ENCODE measurements around the gene AKAP14. TPM values are rescaled to one million over a fixed set of nuclear protein-coding genes. Genes with fewer than 3 reads are reported as not detected.
"Not testable (repeated sequence)": the region's sequence is repeated elsewhere in the genome, so short reads cannot be mapped to it uniquely, and the experiment has no call there.

Gene AKAP14
- total RNA-seq, 1 donor from 2014 or later = not detected

DNA sequence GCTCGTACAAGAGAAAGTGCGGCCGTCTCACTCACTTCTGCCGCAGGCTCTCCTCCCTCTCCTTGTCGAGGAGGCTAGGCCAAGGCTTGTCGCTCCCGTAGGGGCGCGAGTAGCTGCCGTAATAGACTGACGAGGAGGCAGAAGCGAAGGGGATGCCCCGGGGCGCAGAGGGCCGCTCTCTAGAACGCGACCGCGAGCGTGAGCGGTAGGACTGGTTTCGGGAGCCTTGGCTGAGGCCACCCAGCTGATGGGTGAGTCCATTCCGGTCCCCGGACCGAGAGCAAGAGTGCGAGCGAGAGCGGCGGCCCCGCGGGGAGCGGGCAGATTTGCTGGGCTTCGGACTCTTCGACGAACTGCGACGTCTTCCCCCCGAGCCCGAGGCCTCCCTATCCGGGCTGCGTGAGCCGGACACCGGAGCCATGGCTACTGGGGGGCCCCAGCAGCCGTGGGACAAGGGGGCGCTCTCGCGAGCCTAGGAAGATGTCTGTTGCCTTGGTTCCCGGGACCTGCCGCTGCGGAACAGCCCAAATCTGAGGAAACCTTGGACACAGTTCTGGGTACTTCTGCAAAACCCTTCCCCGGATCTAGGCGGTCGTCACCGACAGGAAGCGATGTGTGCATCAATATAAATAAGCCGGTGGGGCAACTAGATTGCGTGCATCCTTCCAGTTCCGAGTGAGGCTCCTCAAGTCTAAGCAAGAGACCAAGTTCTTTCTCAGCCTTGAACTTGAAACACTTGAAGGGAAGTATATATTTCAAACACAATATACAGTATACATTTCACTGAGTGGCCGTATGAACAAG, 47.7 kb downstream of the AKAP14 start, which contains the start of gene NKAP:
Gene NKAP (minus strand): TSS at position 567 of the 804 bp plus-strand sequence. CDS start 146 bp downstream, at position 421.
- Mint-ChIP-seq H3K4me1 (ENCODE audit: low read depth, unreplicated experiment) (no peaks in the 10 kb centered on the region), H3K36me3 (ENCODE audit: unreplicated experiment) (no peaks in the 10 kb centered on the region), H3K4me3 (ENCODE audit: unreplicated experiment) (peak within 1 kb of the TSS; percentile 98), H3K27me3 (ENCODE audit: unreplicated experiment) (peaks cover 1% of the 10 kb centered on the region), H3K27ac (ENCODE audit: unreplicated experiment) (peak within 1 kb of the TSS; percentile 83), H3K9me3 (ENCODE audit: unreplicated experiment) (no peaks in the 10 kb centered on the region)
- TF ChIP-seq, protein P1, sequence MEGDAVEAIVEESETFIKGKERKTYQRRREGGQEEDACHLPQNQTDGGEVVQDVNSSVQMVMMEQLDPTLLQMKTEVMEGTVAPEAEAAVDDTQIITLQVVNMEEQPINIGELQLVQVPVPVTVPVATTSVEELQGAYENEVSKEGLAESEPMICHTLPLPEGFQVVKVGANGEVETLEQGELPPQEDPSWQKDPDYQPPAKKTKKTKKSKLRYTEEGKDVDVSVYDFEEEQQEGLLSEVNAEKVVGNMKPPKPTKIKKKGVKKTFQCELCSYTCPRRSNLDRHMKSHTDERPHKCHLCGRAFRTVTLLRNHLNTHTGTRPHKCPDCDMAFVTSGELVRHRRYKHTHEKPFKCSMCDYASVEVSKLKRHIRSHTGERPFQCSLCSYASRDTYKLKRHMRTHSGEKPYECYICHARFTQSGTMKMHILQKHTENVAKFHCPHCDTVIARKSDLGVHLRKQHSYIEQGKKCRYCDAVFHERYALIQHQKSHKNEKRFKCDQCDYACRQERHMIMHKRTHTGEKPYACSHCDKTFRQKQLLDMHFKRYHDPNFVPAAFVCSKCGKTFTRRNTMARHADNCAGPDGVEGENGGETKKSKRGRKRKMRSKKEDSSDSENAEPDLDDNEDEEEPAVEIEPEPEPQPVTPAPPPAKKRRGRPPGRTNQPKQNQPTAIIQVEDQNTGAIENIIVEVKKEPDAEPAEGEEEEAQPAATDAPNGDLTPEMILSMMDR (IDR thresholded peaks at IDR 0.05; ENCODE audit: partially characterized antibody, unreplicated experiment) = no peak
- peak; percentile 71 for DNase-seq

DNA sequence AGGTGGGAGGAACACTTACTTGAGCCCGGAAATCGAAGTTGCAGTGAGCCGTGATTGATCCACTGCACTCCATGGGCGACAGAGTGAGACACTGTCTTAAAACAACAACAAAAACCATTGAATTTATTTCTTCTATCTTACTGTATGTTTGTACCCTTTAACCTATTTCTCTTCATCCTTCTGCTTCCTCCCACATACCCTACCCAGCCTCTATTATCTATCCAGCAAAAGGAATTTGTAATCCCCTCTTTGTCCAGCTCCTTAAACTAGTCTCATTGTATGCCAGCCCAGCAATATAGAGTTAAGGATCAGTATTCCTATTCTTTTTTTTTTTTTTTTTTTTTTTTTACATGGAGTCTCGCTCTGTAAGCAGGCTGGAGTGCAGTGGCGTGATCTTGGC, 49.8 kb downstream of the AKAP14 start:
- Mint-ChIP-seq H3K36me3 (ENCODE audit: unreplicated experiment) (no peaks in the 10 kb centered on the region), H3K27me3 (ENCODE audit: unreplicated experiment) (peaks cover 1% of the 10 kb centered on the region), H3K9me3 (ENCODE audit: unreplicated experiment) (no peaks in the 10 kb centered on the region), H3K4me3 (ENCODE audit: unreplicated experiment) (no peak overlapping the region), H3K4me1 (ENCODE audit: low read depth, unreplicated experiment) (no peaks in the 10 kb centered on the region), H3K27ac (ENCODE audit: unreplicated experiment) (no peak overlapping the region)
- TF ChIP-seq, protein P1 (IDR thresholded peaks at IDR 0.05; ENCODE audit: partially characterized antibody, unreplicated experiment) = no peak
- no peak for DNase-seq

DNA sequence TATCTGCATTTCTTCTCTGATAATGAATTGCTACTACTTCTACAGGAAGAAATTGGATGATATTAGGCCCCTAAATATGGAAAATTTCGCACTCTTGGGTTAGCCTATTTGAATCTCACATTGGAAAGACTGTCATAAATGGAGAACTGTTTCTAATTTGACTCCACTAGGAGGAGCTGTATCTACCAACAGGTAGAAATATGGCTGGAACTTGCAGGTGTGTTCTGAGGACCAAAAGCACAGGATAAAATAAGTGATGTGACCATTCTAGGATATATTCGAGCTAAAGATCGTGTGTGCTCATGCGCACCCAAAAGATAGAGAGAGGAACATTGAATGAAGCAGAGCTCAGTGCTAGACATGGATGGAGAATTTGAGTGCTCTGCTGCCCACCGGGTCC, 52.7 kb downstream of the AKAP14 start:
- Mint-ChIP-seq H3K36me3 (ENCODE audit: unreplicated experiment) (no peaks in the 10 kb centered on the region), H3K4me3 (ENCODE audit: unreplicated experiment) (no peak overlapping the region), H3K4me1 (ENCODE audit: low read depth, unreplicated experiment) (no peaks in the 10 kb centered on the region), H3K27ac (ENCODE audit: unreplicated experiment) (no peak overlapping the region), H3K9me3 (ENCODE audit: unreplicated experiment) (no peaks in the 10 kb centered on the region), H3K27me3 (ENCODE audit: unreplicated experiment) (no peaks in the 10 kb centered on the region)
- TF ChIP-seq, protein P1 (IDR thresholded peaks at IDR 0.05; ENCODE audit: partially characterized antibody, unreplicated experiment) = peak; percentile 10
- no peak for DNase-seq

DNA sequence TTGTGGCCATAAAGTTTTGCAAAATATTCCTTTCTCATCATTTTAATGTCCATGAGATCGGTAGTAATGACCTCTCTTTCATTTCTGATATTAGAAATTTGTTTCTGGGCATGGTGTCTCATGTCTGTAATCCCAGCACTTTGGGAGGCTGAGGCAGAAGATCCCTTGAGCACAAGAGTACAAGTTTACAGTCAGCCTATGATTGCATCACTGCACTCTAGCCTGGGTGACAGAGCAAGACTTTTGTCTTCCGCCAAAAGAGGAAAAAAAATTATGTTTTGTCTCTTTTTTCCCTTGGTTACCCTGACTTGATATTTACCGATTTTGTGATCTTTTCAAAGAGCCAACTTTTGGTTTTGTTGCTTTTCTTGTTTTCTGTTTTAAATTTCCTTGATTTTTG, 58.7 kb downstream of the AKAP14 start:
- TF ChIP-seq, protein P1 (IDR thresholded peaks at IDR 0.05; ENCODE audit: partially characterized antibody, unreplicated experiment) = no peak
- no peak overlapping the region for H3K27ac Mint-ChIP-seq (ENCODE audit: unreplicated experiment)
- no peaks in the 10 kb centered on the region for H3K4me1 Mint-ChIP-seq (ENCODE audit: low read depth, unreplicated experiment)
- no peaks in the 10 kb centered on the region for H3K27me3 Mint-ChIP-seq (ENCODE audit: unreplicated experiment)
- no peak overlapping the region for H3K4me3 Mint-ChIP-seq (ENCODE audit: unreplicated experiment)
- H3K9me3 Mint-ChIP-seq (ENCODE audit: unreplicated experiment) = no peaks in the 10 kb centered on the region
- H3K36me3 Mint-ChIP-seq (ENCODE audit: unreplicated experiment) = no peaks in the 10 kb centered on the region
- DNase-seq = no peak

DNA sequence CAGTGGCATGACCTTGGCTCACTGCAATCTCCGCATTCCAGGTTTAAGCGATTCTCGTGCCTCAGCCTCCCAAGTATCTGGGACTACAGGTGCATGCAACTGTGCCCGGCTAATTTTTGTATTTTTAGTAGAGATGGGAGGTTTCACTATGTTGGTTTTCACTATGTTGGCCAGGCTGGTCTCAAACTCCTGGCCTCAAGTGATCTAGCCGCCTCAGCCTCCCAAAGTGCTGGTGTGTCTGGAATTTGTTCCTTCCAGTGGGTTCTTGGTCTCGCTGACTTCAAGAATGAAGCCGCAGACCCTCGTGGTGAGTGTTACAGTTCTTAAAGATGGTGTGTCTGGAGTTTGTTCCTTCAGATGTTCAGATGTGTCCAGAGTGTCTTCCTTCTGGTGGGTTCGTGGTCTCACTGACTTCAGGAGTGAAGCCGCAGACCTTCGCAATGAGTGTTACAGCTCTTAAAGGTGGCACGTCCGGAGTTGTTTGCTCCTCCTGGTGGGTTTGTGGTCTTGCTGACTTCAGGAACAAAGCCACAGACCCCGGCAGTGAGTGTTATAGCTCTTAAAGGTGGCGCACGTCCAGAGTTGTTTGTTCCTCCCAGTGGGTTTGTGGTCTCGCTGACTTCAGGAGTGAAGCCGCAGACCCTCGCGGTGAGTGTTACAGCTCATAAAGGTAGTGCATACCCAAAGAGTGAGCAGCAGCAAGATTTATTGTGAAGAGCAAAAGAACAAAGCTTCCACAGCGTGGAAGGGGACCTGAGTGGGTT, 60.3 kb downstream of the AKAP14 start:
- not testable (repeated sequence) for H3K27me3 Mint-ChIP-seq (ENCODE audit: unreplicated experiment)

More for the DNA sequence above, 60.3 kb downstream of the AKAP14 start:
- not testable (repeated sequence) for H3K4me1 Mint-ChIP-seq (ENCODE audit: low read depth, unreplicated experiment); H3K36me3 Mint-ChIP-seq (ENCODE audit: unreplicated experiment); DNase-seq; H3K4me3 Mint-ChIP-seq (ENCODE audit: unreplicated experiment); H3K27ac Mint-ChIP-seq (ENCODE audit: unreplicated experiment); H3K9me3 Mint-ChIP-seq (ENCODE audit: unreplicated experiment)
